Calu3 (cell line): ENCODE results near the gene ATP8A1. TPM values are rescaled to one million over a fixed set of nuclear protein-coding genes. Genes with fewer than 3 reads are reported as not detected.

Experiments
- BruUV-seq: library from RNA; stranded (reverse); fragments of 400-500 nt; replicated peaks from 2 replicates; lab custom pipeline; 2021; lab: Mats Ljungman, UMichigan
- CTCF ChIA-PET: fragments of 300-600 bp; sonication (Branson Sonifier 250); formaldehyde crosslinking; loops from one replicate; lab custom pipeline; 2022; ENCODE audit warnings: antibody characterized with exemption; lab: Charles Lee
- DNase-seq: peaks from one replicate; pipeline ENCODE4 v3.0.0; 2022
- H3K27ac Mint-ChIP-seq: one replicate; pipeline ENCODE4 v1.8.0; 2022; ENCODE audit warnings: mixed read lengths; ENCODE audit not compliant: unreplicated experiment
- H3K27me3 Mint-ChIP-seq: one replicate; pipeline ENCODE4 v1.8.0; 2022; ENCODE audit warnings: mixed read lengths; ENCODE audit not compliant: unreplicated experiment
- H3K36me3 Mint-ChIP-seq: one replicate; pipeline ENCODE4 v1.8.0; 2022; ENCODE audit warnings: mild to moderate bottlenecking, moderate library complexity, mixed read lengths; ENCODE audit not compliant: insufficient read depth, unreplicated experiment
- H3K4me1 Mint-ChIP-seq: one replicate; pipeline ENCODE4 v1.8.0; 2022; ENCODE audit warnings: mild to moderate bottlenecking, low read depth, mixed read lengths; ENCODE audit not compliant: unreplicated experiment
- H3K4me3 Mint-ChIP-seq: one replicate; pipeline ENCODE4 v1.8.0; 2022; ENCODE audit warnings: mild to moderate bottlenecking, low read depth, moderate library complexity, mixed read lengths; ENCODE audit not compliant: unreplicated experiment
- H3K9me3 Mint-ChIP-seq: one replicate; pipeline ENCODE4 v1.8.0; 2022; ENCODE audit warnings: low read depth, mixed read lengths; ENCODE audit not compliant: unreplicated experiment
- intact Hi-C: fragments of 100-400 bp; cut with micrococcal nuclease; formaldehyde crosslinking; loops from one replicate; pipeline ENCODE4 v1.10.0; 2022; ENCODE audit not compliant: unreplicated experiment
- total RNA-seq: library from RNA; stranded (reverse); gene quantifications from 2 replicates; pipeline ENCODE4 v1.2.3, GENCODE V29; 2022
- TF ChIP-seq, protein P1 (sequence below): fragments of 200-600 bp; IDR thresholded peaks from one replicate; pipeline ENCODE4 v1.8.0; 2022; ENCODE audit warnings: antibody characterized with exemption; ENCODE audit not compliant: unreplicated experiment

ATP8A1 gene
- total RNA-seq, 1 experiment from 2014 or later: 0.76 TPM

DNA sequence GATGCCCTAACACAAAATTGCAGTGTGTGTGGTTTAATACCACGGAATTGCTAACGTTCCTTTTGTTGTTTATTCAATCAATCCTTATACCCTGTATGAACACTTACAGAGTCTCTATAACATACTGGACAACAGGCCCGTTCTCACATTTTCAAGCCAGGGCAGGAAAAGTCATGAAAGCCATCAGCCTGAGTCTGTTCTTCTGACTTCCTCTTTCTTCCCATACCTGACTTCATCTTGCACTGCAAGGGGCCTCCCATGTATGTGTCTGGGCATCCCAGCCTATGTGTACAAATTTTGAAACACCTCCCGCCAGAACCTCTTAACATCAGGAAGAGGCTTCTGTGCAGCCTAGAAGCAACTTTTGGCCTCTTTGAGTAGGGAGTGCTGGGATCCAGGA, 264.5 kb downstream of the ATP8A1 start:
- Mint-ChIP-seq H3K27ac (no peak overlapping the region), H3K4me1 (no peaks in the 10 kb centered on the region), H3K9me3 (no peaks in the 10 kb centered on the region), H3K4me3 (no peak overlapping the region), H3K27me3 (peaks cover 26% of the 10 kb centered on the region), H3K36me3 (no peaks in the 10 kb centered on the region)
- DNase-seq: no peak
- intact Hi-C loops: no loop called here
- TF ChIP-seq, protein P1, sequence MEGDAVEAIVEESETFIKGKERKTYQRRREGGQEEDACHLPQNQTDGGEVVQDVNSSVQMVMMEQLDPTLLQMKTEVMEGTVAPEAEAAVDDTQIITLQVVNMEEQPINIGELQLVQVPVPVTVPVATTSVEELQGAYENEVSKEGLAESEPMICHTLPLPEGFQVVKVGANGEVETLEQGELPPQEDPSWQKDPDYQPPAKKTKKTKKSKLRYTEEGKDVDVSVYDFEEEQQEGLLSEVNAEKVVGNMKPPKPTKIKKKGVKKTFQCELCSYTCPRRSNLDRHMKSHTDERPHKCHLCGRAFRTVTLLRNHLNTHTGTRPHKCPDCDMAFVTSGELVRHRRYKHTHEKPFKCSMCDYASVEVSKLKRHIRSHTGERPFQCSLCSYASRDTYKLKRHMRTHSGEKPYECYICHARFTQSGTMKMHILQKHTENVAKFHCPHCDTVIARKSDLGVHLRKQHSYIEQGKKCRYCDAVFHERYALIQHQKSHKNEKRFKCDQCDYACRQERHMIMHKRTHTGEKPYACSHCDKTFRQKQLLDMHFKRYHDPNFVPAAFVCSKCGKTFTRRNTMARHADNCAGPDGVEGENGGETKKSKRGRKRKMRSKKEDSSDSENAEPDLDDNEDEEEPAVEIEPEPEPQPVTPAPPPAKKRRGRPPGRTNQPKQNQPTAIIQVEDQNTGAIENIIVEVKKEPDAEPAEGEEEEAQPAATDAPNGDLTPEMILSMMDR: no peak
- no TSS peak for BruUV-seq
- CTCF ChIA-PET: no interaction called here

GRCh38 chr4:42391981-42392380, 264.9 kb downstream of the ATP8A1 start:
- peaks cover 23% of the 10 kb centered on the region for H3K27me3 Mint-ChIP-seq

GRCh38 chr4:42391355-42391664, 265.6 kb downstream of the ATP8A1 start:
- no peak overlapping the region for H3K4me3 Mint-ChIP-seq
- TF ChIP-seq, protein P1: no peak
- peaks cover 16% of the 10 kb centered on the region for H3K27me3 Mint-ChIP-seq
- H3K27ac Mint-ChIP-seq: no peak overlapping the region
- no peaks in the 10 kb centered on the region for H3K9me3 Mint-ChIP-seq
- BruUV-seq: no TSS peak
- CTCF ChIA-PET: interaction anchor here (0.7 to 0.9 kb wide), 2 partner anchors 22 to 25 kb away, joined by 3 read pairs; no protein-coding TSS in a partner anchor
- no peaks in the 10 kb centered on the region for H3K4me1 Mint-ChIP-seq
- no peaks in the 10 kb centered on the region for H3K36me3 Mint-ChIP-seq
- peak; percentile 25 for DNase-seq
- intact Hi-C loops: no loop called here

More at GRCh38 chr4:42391981-42392380, 264.9 kb downstream of the ATP8A1 start:
- Mint-ChIP-seq H3K36me3 (no peaks in the 10 kb centered on the region), H3K4me3 (no peak overlapping the region), H3K27ac (no peak overlapping the region), H3K4me1 (no peaks in the 10 kb centered on the region), H3K9me3 (no peaks in the 10 kb centered on the region)
- BruUV-seq: no TSS peak
- CTCF ChIA-PET: interaction anchor here (0.9 kb wide), 1 partner anchor 25 kb away, joined by 3 read pairs; no protein-coding TSS in a partner anchor
- DNase-seq: no peak
- intact Hi-C loops: no loop called here
- TF ChIP-seq, protein P1: no peak

DNA sequence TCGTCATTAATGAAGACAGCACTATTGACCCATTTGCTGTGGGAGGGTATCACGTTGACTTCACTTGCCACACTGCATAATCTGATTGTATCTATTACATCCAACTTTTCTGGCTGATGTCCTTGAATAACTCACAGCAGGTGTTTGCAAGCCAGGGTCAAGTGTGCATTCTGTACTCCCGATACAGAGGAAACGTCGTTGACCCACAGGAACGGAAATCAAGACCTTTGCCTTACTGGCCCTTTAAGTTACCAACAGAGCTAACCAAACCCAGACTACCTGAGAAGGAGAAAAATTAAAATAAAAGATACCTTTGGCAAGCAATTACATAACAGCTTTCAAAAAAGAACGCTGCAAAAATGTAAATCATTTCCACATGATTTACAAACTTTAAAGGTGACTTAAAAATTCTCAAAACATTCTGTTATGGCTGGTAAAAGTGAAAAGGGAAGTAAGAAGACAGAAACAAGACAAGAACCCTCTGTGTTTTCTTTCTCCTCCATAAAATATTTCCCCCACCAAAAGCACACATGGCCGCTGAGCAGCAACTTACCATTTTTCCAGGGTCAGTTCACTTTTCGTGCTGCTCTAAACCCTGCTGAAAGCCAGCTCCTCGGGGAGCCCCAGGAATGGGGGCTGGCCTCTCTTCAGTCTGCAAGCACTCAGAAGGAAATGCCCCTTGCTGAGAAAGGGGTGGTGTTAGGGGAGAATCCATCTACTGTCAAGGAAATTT, 266.1 kb downstream of the ATP8A1 start:
- Mint-ChIP-seq H3K27ac (no peak overlapping the region), H3K27me3 (peaks cover 15% of the 10 kb centered on the region), H3K4me1 (no peaks in the 10 kb centered on the region), H3K4me3 (no peak overlapping the region), H3K9me3 (no peaks in the 10 kb centered on the region), H3K36me3 (no peaks in the 10 kb centered on the region)
- CTCF ChIA-PET: interaction anchor here (0.7 to 0.9 kb wide), 2 partner anchors 21 to 26 kb away, joined by 3 read pairs; no protein-coding TSS in a partner anchor
- no peak for DNase-seq
- BruUV-seq: no TSS peak
- TF ChIP-seq, protein P1: no peak
- intact Hi-C loops: no loop called here
